HEK293 (cell line): ENCODE results near the gene SH3RF3.

Experiments used
- CTCF ChIP-seq: fragments of 450-650 bp; formaldehyde crosslinking; IDR thresholded peaks from 2 replicates; pipeline ENCODE4 v1.5.1; 2016; ENCODE audit warnings: missing biosample characterization, missing genetic modification characterization
- GLI4 ChIP-seq: fragments of 450-650 bp; formaldehyde crosslinking; IDR thresholded peaks from 2 replicates; pipeline ENCODE4 v1.5.1; 2016; ENCODE audit warnings: missing biosample characterization, missing genetic modification characterization
- HIC1 ChIP-seq: fragments of 450-650 bp; formaldehyde crosslinking; IDR thresholded peaks from 2 replicates; pipeline ENCODE4 v1.5.1; 2016; ENCODE audit warnings: missing biosample characterization, missing genetic modification characterization
- MZF1 ChIP-seq: fragments of 450-650 bp; formaldehyde crosslinking; IDR thresholded peaks from 2 replicates; pipeline ENCODE4 v1.5.1; 2017; ENCODE audit warnings: missing biosample characterization, missing genetic modification characterization, borderline replicate concordance
- REST ChIP-seq: fragments of 450-650 bp; formaldehyde crosslinking; IDR thresholded peaks from 2 replicates; pipeline ENCODE4 v1.5.1; 2016; ENCODE audit warnings: missing biosample characterization, missing genetic modification characterization
- SP2 ChIP-seq: fragments of 450-650 bp; formaldehyde crosslinking; IDR thresholded peaks from 2 replicates; pipeline ENCODE4 v1.5.1; 2016; ENCODE audit warnings: missing biosample characterization, missing genetic modification characterization
- SP3 ChIP-seq: fragments of 450-650 bp; formaldehyde crosslinking; IDR thresholded peaks from 2 replicates; pipeline ENCODE4 v1.5.1; 2016; ENCODE audit warnings: missing biosample characterization, missing genetic modification characterization
- YY1 ChIP-seq: fragments of 450-650 bp; formaldehyde crosslinking; IDR thresholded peaks from 2 replicates; pipeline ENCODE4 v1.5.1; 2018; ENCODE audit warnings: missing biosample characterization, missing genetic modification characterization
- ZNF274 ChIP-seq, 2 experiments: fragments of 200-500 bp in 1 of 2; fragments of 450-650 bp in 1 of 2; sonication (Bioruptor generic) in 1 of 2; formaldehyde crosslinking in 1 of 2; IDR thresholded peaks; 2 replicates each; pipeline versions ENCODE4 v1.5.1 to v1.6.1; 2014 to 2016; ENCODE audit warnings: borderline replicate concordance in 1 of 2, inconsistent platforms in 1 of 2, low read length in 1 of 2, missing biosample characterization in 1 of 2, missing genetic modification characterization in 1 of 2
- ZNF350 ChIP-seq: fragments of 450-650 bp; formaldehyde crosslinking; IDR thresholded peaks from 2 replicates; pipeline ENCODE4 v1.5.0; 2017; ENCODE audit warnings: missing biosample characterization, mild to moderate bottlenecking, missing genetic modification characterization
- ZNF548 ChIP-seq: fragments of 450-650 bp; formaldehyde crosslinking; IDR thresholded peaks from 2 replicates; pipeline ENCODE4 v1.5.1; 2016; ENCODE audit warnings: missing biosample characterization, missing genetic modification characterization
- ZXDB ChIP-seq: fragments of 450-650 bp; formaldehyde crosslinking; IDR thresholded peaks from 2 replicates; pipeline ENCODE4 v1.5.1; 2016; ENCODE audit warnings: missing biosample characterization, missing genetic modification characterization

- TF ChIP-seq REST (tag by site-specific recombination) (no peak), CTCF (tag by site-specific recombination) (no peak), GLI4 (tag by site-specific recombination) (no peak), ZNF274 (IDR thresholded peaks at IDR 0.05; ENCODE audit: low read length) (no peak), ZNF274 (tag by site-specific recombination; IDR thresholded peaks at IDR 0.05; ENCODE audit: borderline replicate concordance) (no peak), YY1 (tag by site-specific recombination) (no peak), SP2 (tag by site-specific recombination) (no peak), ZNF350 (tag by site-specific recombination) (no peak), ZNF548 (tag by site-specific recombination) (no peak), ZXDB (tag by site-specific recombination) (no peak), SP3 (tag by site-specific recombination) (no peak), MZF1 (tag by site-specific recombination) (no peak), HIC1 (tag by site-specific recombination) (no peak)
Observed at GRCh38 chr2:109177635-109178034, 48.6 kb downstream of the SH3RF3 start.
